ENCODE data around the gene RABGAP1L. TPM values are rescaled to one million over a fixed set of nuclear protein-coding genes. Genes with fewer than 3 reads are reported as not detected.

The RABGAP1L gene
- total RNA-seq, 4 donors from 2014 or later = 31.7 to 49.7 (median 34.3) TPM

- no peak for DNase-seq (ENCODE audit: low spot score)
- no peak for ATAC-seq (ENCODE audit: low FRiP score)
- TF ChIP-seq CTCF (IDR thresholded peaks at IDR 0.05) = no peak
Observed at GRCh38 chr1:174988986-174989385, 829.7 kb downstream of the RABGAP1L start.

GRCh38 chr1:174989536-174990220, 830.4 kb downstream of the RABGAP1L start:
- ATAC-seq (ENCODE audit: low FRiP score) = peak; percentile 50
- TF ChIP-seq CTCF (IDR thresholded peaks at IDR 0.05) = no peak
- DNase-seq (ENCODE audit: low spot score) = no peak

GRCh38 chr1:174990382-174990999, 831.2 kb downstream of the RABGAP1L start:
- DNase-seq (ENCODE audit: low spot score) (no peak), ATAC-seq (ENCODE audit: low FRiP score) (peak; percentile 91)
- TF ChIP-seq CTCF (IDR thresholded peaks at IDR 0.05) = no peak

GRCh38 chr1:174991473-174991872, 832.2 kb downstream of the RABGAP1L start:
- DNase-seq (ENCODE audit: low spot score) (no peak), ATAC-seq (ENCODE audit: low FRiP score) (no peak)
- no peak for TF ChIP-seq CTCF (IDR thresholded peaks at IDR 0.05)

GRCh38 chr1:174995121-174995520, 835.8 kb downstream of the RABGAP1L start:
- DNase-seq (ENCODE audit: low spot score) (no peak), ATAC-seq (ENCODE audit: low FRiP score) (no peak)
- TF ChIP-seq CTCF (IDR thresholded peaks at IDR 0.05) = no peak

- DNase-seq (ENCODE audit: low spot score) (no peak), ATAC-seq (ENCODE audit: low FRiP score) (no peak)
- no peak for TF ChIP-seq CTCF (IDR thresholded peaks at IDR 0.05)
Observed at GRCh38 chr1:174995916-174996315, 836.6 kb downstream of the RABGAP1L start.

- DNase-seq (ENCODE audit: low spot score) (no peak), ATAC-seq (ENCODE audit: low FRiP score) (no peak)
- no peak for TF ChIP-seq CTCF (IDR thresholded peaks at IDR 0.05)
Observed at GRCh38 chr1:174996476-174996875, 837.2 kb downstream of the RABGAP1L start.
